ENCODE results near the gene STOML1.

- TF ChIP-seq EZH2 (IDR thresholded peaks at IDR 0.05) = no peak
- no peak for TF ChIP-seq POLR2AphosphoS5 (IDR thresholded peaks at IDR 0.05; ENCODE audit: low read depth, low read length)
- no peak for TF ChIP-seq EZH2phosphoT487 (IDR thresholded peaks at IDR 0.05; ENCODE audit: borderline replicate concordance)
- TF ChIP-seq TCF7L2 (IDR thresholded peaks at IDR 0.05; ENCODE audit: borderline replicate concordance, extremely low read depth, insufficient read depth, insufficient read length) = no peak
Observed at GRCh38 chr15:73948396-73948795, 43.7 kb downstream of the STOML1 start.

Data from HCT116 (cell line).